Liver (tissue), 9 donors: ENCODE measurements around the gene OR10J1. TPM values are rescaled to one million over a fixed set of nuclear protein-coding genes. Genes with fewer than 3 reads are reported as not detected.

Experiments
- DNase-seq: peaks from one replicate; pipeline ENCODE4 v3.0.0-alpha.2; 2017; ENCODE audit warnings: low spot score
- H3K27ac ChIP-seq, 2 donors: one replicate each; pipeline ENCODE4 v1.7.0; 2013; ENCODE audit warnings: inconsistent platforms in 2 of 2, low read length in 2 of 2, control low read depth in 1 of 2, low read depth in 1 of 2, mild to moderate bottlenecking in 1 of 2
- H3K27me3 ChIP-seq, 4 donors: one replicate each; pipeline versions ENCODE4 v1.6.1 to v1.7.0; 2013; ENCODE audit warnings: low read length in 3 of 4, inconsistent platforms in 1 of 4, mild to moderate bottlenecking in 1 of 4, moderate library complexity in 1 of 4; ENCODE audit not compliant: control insufficient read depth in 4 of 4, insufficient read depth in 4 of 4
- H3K36me3 ChIP-seq, 4 donors: one replicate each; pipeline versions ENCODE4 v1.6.1 to v1.7.0; 2013; ENCODE audit warnings: low read length in 3 of 4, mild to moderate bottlenecking in 3 of 4, low read depth in 1 of 4, moderate library complexity in 1 of 4; ENCODE audit not compliant: control insufficient read depth in 4 of 4, insufficient read depth in 3 of 4
- H3K4me1 ChIP-seq, 4 donors: one replicate each; pipeline versions ENCODE4 v1.6.1 to v1.7.0; 2013; ENCODE audit warnings: low read length in 3 of 4, mild to moderate bottlenecking in 3 of 4, moderate library complexity in 1 of 4; ENCODE audit not compliant: control insufficient read depth in 4 of 4, insufficient read depth in 4 of 4
- H3K4me3 ChIP-seq, 3 donors: one replicate each; pipeline versions ENCODE4 v1.6.1 to v1.7.0; 2013; ENCODE audit warnings: low read length in 3 of 3, control low read depth in 1 of 3, low read depth in 1 of 3, mild to moderate bottlenecking in 1 of 3
- H3K9ac ChIP-seq, 2 donors: one replicate each; pipeline ENCODE4 v1.7.0; 2013; ENCODE audit warnings: low read length in 2 of 2, mild to moderate bottlenecking in 2 of 2, moderate library complexity in 2 of 2, control low read depth in 1 of 2, low read depth in 1 of 2
- H3K9me3 ChIP-seq, 4 donors: one replicate each; pipeline versions ENCODE4 v1.6.1 to v1.7.0; 2013; ENCODE audit warnings: low read length in 3 of 4; ENCODE audit not compliant: control insufficient read depth in 4 of 4
- FOXA1 ChIP-seq: IDR thresholded peaks from 2 replicates; pipeline ENCODE4 v1.6.1; 2016; ENCODE audit warnings: antibody characterized with exemption
- FOXA2 ChIP-seq: IDR thresholded peaks from 2 replicates; pipeline ENCODE4 v1.6.1; 2016; ENCODE audit warnings: antibody characterized with exemption
- GABPA ChIP-seq, 2 donors: IDR thresholded peaks in 1 of 2; conservative IDR thresholded peaks in 1 of 2; 2 replicates each; pipeline ENCODE4 v1.6.1; 2016; ENCODE audit warnings: antibody characterized with exemption in 2 of 2, mild to moderate bottlenecking in 1 of 2, moderate library complexity in 1 of 2
- HNF4A ChIP-seq, 2 donors: conservative IDR thresholded peaks; 2 replicates each; pipeline ENCODE4 v1.6.1; 2016; ENCODE audit warnings: antibody characterized with exemption in 2 of 2, mild to moderate bottlenecking in 2 of 2
- HNF4G ChIP-seq: IDR thresholded peaks from 2 replicates; pipeline ENCODE4 v1.6.1; 2016; ENCODE audit warnings: antibody characterized with exemption
- JUND ChIP-seq, 2 donors: IDR thresholded peaks; 2 replicates each; pipeline ENCODE4 v1.6.1; 2016; ENCODE audit warnings: antibody characterized with exemption in 2 of 2
- NR2F2 ChIP-seq: IDR thresholded peaks from 2 replicates; pipeline ENCODE4 v1.6.1; 2016; ENCODE audit warnings: antibody characterized with exemption
- RAD21 ChIP-seq, 2 donors: IDR thresholded peaks; 2 replicates each; pipeline ENCODE4 v1.6.1; 2016; ENCODE audit warnings: antibody characterized with exemption in 2 of 2, mild to moderate bottlenecking in 2 of 2
- RXRA ChIP-seq, 2 donors: IDR thresholded peaks; 2 replicates each; pipeline ENCODE4 v1.6.1; 2017 to 2018; ENCODE audit warnings: antibody characterized with exemption in 2 of 2, mild to moderate bottlenecking in 1 of 2
- SP1 ChIP-seq: IDR thresholded peaks from 2 replicates; pipeline ENCODE4 v1.6.1; 2018; ENCODE audit warnings: antibody characterized with exemption, mild to moderate bottlenecking
- TAF1 ChIP-seq: conservative IDR thresholded peaks from 2 replicates; pipeline ENCODE4 v1.6.1; 2016; ENCODE audit warnings: antibody characterized with exemption, mild to moderate bottlenecking
- YY1 ChIP-seq: IDR thresholded peaks from 2 replicates; pipeline ENCODE4 v1.6.1; 2016; ENCODE audit warnings: antibody characterized with exemption, mild to moderate bottlenecking
- WGBS: extraction: QIAGEN DNeasy Blood & Tissue Kit; methylation state at CpG from one replicate; pipeline ENCODE4 v1.1.7; 2013; 5-methylcytosine and 5-hydroxymethylcytosine counted together
- polyA plus RNA-seq, 2 donors: library from polyadenylated mRNA; stranded (reverse) in 1 of 2; unstranded in 1 of 2; fragments of 200-250 nt in 1 of 2; fragments of >200 nt in 1 of 2; fragmentation: Nextera tagmentation in 1 of 2; extraction: Ambion mirVana in 1 of 2; gene quantifications; one replicate each; pipeline versions ENCODE4 v1.2.1 to v1.2.3, GENCODE V29; 2013 to 2015
- total RNA-seq, 2 donors: library from RNA; depleted of rRNA; stranded (reverse); fragments of >200 nt; gene quantifications; one replicate each; pipeline ENCODE4 v1.2.3, GENCODE V29; 2014
- TF ChIP-seq, protein P1 (sequence below): fragments of 150-350 bp; IDR thresholded peaks from 2 replicates; pipeline ENCODE4 v1.5.1; 2017; ENCODE audit warnings: improper control_type of control experiment, low read depth, low read length; ENCODE audit not compliant: missing input control
- TF ChIP-seq, protein P2 (sequence below): IDR thresholded peaks from 2 replicates; pipeline ENCODE4 v1.6.1; 2016; ENCODE audit warnings: antibody characterized with exemption
- TF ChIP-seq, protein P3 (sequence below): IDR thresholded peaks from 2 replicates; pipeline ENCODE4 v1.6.1; 2016; ENCODE audit warnings: antibody characterized with exemption
- TF ChIP-seq, protein P4 (sequence below): IDR thresholded peaks from 2 replicates; pipeline ENCODE4 v1.6.1; 2016; ENCODE audit warnings: antibody characterized with exemption, mild to moderate bottlenecking
- TF ChIP-seq, protein P5 (sequence below): IDR thresholded peaks from 2 replicates; pipeline ENCODE4 v1.6.1; 2016; ENCODE audit warnings: antibody characterized with exemption
- donor health status: healthy.
- donor health status: healthy.
- donor health status: healthy.
- donor health status: healthy.
- donor health status: healthy.

The OR10J1 gene
- total and polyA plus RNA-seq, 4 donors = not detected

DNA sequence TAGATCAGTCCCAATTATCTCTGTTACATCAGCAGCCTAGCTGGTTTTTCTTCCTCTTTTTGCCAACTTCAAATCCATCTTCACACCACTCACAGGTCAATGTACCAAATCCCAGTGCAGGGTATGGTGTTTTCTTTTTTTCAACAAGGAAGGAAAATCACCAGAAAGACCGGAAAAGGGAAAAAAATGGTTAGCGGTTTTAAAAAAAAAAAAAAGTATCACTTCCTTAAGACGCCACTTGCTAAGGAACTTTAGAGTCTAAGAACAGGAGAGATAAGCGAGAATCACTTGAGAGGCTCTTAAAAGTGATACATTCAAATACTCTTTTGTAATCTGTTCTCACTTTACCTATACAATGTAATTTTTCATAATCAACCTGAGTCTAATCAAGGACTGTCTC, 3.1 kb upstream of the OR10J1 start:
- Histone ChIP-seq H3K36me3 (no peaks in the 10 kb centered on the region), H3K4me1 (no peaks in the 10 kb centered on the region), H3K27me3 (no peaks in the 10 kb centered on the region), H3K9me3 (no peaks in the 10 kb centered on the region), H3K27ac (no peak overlapping the region), H3K9ac (no peak overlapping the region), H3K4me3 (no peak overlapping the region)
- DNase-seq = no peak
- TF ChIP-seq TAF1 = no peak
- peak in 1 of 2 donors; percentile 14 for TF ChIP-seq RAD21 (IDR thresholded peaks at IDR 0.05)
- WGBS = 62% methylated on average over 4 of the region's 4 CpGs

DNA sequence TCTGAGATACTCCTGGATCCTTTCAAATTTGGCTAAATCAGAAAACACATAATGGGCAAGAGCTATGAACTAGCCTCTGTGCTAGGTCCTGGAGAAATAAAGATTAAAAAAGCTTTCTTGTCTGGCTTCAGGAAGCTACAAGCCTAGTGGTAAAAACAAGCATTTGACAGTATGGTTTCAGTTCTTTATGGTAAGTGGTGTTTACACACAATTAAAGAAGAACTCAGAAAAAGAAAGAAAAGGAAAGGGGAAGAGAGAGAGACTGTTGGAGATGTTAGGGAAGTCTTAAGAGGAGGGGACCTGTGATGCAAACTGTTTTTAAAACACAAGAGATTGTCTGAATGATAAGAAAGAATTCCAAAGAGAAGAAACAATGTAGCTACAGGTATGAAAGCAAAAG, 1.8 kb downstream of the OR10J1 start:
- Histone ChIP-seq H3K9me3 (no peaks in the 10 kb centered on the region), H3K4me3 (no peak overlapping the region), H3K4me1 (peaks cover 9 to 29% (median 24%) of the 10 kb centered on the region in 4 donors), H3K27me3 (no peaks in the 10 kb centered on the region), H3K36me3 (no peaks in the 10 kb centered on the region), H3K9ac (no peak overlapping the region), H3K27ac (no peak overlapping the region)
- DNase-seq = no peak
- TF ChIP-seq, protein P1, sequence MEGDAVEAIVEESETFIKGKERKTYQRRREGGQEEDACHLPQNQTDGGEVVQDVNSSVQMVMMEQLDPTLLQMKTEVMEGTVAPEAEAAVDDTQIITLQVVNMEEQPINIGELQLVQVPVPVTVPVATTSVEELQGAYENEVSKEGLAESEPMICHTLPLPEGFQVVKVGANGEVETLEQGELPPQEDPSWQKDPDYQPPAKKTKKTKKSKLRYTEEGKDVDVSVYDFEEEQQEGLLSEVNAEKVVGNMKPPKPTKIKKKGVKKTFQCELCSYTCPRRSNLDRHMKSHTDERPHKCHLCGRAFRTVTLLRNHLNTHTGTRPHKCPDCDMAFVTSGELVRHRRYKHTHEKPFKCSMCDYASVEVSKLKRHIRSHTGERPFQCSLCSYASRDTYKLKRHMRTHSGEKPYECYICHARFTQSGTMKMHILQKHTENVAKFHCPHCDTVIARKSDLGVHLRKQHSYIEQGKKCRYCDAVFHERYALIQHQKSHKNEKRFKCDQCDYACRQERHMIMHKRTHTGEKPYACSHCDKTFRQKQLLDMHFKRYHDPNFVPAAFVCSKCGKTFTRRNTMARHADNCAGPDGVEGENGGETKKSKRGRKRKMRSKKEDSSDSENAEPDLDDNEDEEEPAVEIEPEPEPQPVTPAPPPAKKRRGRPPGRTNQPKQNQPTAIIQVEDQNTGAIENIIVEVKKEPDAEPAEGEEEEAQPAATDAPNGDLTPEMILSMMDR = no peak
- TF ChIP-seq, protein P2, sequence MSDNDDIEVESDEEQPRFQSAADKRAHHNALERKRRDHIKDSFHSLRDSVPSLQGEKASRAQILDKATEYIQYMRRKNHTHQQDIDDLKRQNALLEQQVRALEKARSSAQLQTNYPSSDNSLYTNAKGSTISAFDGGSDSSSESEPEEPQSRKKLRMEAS = no peak
- TF ChIP-seq RAD21 (IDR thresholded peaks at IDR 0.05) (no peak), JUND (IDR thresholded peaks at IDR 0.05) (no peak), HNF4A (conservative IDR thresholded peaks at IDR 0.05) (no peak), NR2F2 (no peak), SP1 (no peak), FOXA1 (no peak), TAF1 (no peak), RXRA (IDR thresholded peaks at IDR 0.05) (no peak), GABPA (IDR thresholded peaks at IDR 0.05 in 1 of 2, conservative IDR thresholded peaks at IDR 0.05 in 1 of 2) (no peak), HNF4G (no peak), FOXA2 (no peak), YY1 (no peak)
- TF ChIP-seq, protein P3, sequence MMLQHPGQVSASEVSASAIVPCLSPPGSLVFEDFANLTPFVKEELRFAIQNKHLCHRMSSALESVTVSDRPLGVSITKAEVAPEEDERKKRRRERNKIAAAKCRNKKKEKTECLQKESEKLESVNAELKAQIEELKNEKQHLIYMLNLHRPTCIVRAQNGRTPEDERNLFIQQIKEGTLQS = no peak
- TF ChIP-seq, protein P4, sequence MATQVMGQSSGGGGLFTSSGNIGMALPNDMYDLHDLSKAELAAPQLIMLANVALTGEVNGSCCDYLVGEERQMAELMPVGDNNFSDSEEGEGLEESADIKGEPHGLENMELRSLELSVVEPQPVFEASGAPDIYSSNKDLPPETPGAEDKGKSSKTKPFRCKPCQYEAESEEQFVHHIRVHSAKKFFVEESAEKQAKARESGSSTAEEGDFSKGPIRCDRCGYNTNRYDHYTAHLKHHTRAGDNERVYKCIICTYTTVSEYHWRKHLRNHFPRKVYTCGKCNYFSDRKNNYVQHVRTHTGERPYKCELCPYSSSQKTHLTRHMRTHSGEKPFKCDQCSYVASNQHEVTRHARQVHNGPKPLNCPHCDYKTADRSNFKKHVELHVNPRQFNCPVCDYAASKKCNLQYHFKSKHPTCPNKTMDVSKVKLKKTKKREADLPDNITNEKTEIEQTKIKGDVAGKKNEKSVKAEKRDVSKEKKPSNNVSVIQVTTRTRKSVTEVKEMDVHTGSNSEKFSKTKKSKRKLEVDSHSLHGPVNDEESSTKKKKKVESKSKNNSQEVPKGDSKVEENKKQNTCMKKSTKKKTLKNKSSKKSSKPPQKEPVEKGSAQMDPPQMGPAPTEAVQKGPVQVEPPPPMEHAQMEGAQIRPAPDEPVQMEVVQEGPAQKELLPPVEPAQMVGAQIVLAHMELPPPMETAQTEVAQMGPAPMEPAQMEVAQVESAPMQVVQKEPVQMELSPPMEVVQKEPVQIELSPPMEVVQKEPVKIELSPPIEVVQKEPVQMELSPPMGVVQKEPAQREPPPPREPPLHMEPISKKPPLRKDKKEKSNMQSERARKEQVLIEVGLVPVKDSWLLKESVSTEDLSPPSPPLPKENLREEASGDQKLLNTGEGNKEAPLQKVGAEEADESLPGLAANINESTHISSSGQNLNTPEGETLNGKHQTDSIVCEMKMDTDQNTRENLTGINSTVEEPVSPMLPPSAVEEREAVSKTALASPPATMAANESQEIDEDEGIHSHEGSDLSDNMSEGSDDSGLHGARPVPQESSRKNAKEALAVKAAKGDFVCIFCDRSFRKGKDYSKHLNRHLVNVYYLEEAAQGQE = no peak
- TF ChIP-seq, protein P5, sequence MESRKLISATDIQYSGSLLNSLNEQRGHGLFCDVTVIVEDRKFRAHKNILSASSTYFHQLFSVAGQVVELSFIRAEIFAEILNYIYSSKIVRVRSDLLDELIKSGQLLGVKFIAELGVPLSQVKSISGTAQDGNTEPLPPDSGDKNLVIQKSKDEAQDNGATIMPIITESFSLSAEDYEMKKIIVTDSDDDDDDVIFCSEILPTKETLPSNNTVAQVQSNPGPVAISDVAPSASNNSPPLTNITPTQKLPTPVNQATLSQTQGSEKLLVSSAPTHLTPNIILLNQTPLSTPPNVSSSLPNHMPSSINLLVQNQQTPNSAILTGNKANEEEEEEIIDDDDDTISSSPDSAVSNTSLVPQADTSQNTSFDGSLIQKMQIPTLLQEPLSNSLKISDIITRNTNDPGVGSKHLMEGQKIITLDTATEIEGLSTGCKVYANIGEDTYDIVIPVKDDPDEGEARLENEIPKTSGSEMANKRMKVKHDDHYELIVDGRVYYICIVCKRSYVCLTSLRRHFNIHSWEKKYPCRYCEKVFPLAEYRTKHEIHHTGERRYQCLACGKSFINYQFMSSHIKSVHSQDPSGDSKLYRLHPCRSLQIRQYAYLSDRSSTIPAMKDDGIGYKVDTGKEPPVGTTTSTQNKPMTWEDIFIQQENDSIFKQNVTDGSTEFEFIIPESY = no peak
